Thyroid gland (tissue), 4 donors: ENCODE measurements around the gene NFE2L3.

Experiments used
- POLR2A ChIP-seq, 2 donors: fragments of 450-650 bp; IDR thresholded peaks; one replicate each; pipeline ENCODE4 v1.6.1; 2017; ENCODE audit warnings: antibody characterized with exemption in 2 of 2, mild to moderate bottlenecking in 2 of 2, moderate library complexity in 1 of 2
- TF ChIP-seq, protein P1 (sequence below), 6 experiments: fragments of 200-600 bp in 3 of 6; fragments of 450-650 bp in 3 of 6; sonication (generic) in 3 of 6; IDR thresholded peaks; one replicate each; pipeline ENCODE4 v1.5.1; 2016 to 2019; ENCODE audit warnings: antibody characterized with exemption in 6 of 6, mild to moderate bottlenecking in 2 of 6, inconsistent platforms in 1 of 6, moderate library complexity in 1 of 6

DNA sequence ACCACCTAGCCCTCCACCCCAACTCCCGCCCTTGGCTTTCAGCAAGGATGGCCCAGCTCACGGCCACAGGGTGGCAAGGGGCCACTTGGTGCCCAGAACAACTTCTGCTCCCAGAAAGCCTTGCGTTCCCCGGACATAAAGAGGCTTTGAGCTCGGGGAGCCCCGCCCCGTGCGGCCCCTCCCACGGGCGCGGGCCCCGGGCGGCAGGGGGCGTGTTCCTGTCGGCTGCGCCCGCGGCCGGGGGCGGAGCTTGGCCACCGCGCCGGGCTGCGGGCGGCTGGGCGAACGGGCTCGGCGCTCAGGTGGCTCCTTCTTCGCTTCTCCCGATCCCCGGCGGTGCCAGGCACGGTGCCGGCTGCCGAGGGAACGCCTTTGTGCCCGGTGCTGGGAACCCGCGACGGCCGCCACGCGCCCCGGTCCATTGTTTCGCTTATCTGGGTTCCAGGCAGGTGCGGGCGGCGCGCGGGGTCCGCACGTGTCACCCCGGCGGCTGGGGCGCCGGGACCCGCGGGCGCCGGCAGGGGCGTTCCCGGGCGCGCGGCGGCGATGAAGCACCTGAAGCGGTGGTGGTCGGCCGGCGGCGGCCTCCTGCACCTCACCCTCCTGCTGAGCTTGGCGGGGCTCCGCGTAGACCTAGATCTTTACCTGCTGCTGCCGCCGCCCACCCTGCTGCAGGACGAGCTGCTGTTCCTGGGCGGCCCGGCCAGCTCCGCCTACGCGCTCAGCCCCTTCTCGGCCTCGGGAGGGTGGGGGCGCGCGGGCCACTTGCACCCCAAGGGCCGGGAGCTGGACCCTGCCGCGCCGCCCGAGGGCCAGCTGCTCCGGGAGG, at the start of gene NFE2L3:
- TF ChIP-seq, protein P1, sequence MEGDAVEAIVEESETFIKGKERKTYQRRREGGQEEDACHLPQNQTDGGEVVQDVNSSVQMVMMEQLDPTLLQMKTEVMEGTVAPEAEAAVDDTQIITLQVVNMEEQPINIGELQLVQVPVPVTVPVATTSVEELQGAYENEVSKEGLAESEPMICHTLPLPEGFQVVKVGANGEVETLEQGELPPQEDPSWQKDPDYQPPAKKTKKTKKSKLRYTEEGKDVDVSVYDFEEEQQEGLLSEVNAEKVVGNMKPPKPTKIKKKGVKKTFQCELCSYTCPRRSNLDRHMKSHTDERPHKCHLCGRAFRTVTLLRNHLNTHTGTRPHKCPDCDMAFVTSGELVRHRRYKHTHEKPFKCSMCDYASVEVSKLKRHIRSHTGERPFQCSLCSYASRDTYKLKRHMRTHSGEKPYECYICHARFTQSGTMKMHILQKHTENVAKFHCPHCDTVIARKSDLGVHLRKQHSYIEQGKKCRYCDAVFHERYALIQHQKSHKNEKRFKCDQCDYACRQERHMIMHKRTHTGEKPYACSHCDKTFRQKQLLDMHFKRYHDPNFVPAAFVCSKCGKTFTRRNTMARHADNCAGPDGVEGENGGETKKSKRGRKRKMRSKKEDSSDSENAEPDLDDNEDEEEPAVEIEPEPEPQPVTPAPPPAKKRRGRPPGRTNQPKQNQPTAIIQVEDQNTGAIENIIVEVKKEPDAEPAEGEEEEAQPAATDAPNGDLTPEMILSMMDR (IDR thresholded peaks at IDR 0.05) = no peak
- TF ChIP-seq POLR2A (IDR thresholded peaks at IDR 0.05) = no peak
